ENCODE results near the gene CHST11.

CHST11 gene

DNA sequence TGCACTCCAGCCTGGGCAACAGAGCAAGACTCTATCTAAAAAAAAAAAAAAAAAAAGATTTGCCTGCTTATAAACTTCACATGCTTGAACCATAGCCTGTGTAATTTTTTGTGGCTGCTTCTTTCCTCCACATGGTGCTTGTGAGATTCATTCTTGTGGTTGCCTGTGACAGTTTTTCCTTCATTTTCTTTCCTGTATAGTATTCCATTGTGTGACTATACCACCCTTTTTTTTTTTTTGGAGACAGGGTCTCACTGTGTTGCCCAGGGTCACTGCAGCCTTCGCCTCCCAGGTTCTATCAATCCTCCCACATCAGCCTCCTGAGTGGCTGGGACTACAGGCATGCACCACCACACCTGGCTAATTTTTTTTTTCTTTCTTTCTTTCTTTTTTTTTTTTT, 22.6 kb upstream of the CHST11 start:
- DNase-seq (ENCODE audit: low spot score), result no peak

DNA sequence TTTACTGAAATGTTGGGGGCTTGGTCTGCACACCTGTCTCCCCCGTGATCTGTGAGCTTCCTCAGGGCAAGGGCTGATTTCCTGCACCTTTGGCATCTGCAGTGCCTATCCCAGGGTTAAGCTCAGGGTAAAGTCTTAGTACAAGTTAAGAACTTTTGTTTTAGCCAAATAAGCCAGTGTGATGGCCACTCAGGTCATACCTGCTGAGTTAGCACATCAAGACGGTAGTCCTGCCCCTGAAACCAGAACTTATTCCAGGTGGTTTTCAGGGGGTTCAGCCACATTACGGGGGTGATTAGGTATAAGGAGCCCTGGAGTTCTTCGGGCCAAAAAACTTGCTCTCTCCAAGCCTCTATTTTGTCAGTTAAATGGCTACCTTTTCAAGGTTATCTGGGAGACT, 21.6 kb upstream of the CHST11 start:
- DNase-seq (ENCODE audit: low spot score), result no peak

DNA sequence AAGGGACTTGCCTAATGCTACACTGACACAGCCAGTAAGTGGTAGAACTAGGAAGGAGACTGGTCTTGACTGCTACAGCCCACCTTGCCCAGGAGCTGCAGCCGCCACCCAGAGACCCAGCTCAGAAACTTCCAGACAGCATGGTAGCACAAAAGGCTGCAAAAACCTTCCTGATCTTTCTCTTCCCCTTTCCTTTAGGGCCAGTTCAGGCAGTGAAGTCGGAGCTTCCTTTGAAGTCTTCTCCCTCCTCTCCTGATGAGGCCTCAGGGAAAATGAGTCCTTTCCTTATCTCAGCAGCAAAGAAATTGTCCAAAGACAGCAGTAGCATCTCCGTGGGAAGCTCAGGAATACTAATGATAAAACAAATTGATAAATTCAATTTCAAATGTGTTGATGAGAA, 21.0 kb upstream of the CHST11 start:
- no peak for DNase-seq (ENCODE audit: low spot score)

DNA sequence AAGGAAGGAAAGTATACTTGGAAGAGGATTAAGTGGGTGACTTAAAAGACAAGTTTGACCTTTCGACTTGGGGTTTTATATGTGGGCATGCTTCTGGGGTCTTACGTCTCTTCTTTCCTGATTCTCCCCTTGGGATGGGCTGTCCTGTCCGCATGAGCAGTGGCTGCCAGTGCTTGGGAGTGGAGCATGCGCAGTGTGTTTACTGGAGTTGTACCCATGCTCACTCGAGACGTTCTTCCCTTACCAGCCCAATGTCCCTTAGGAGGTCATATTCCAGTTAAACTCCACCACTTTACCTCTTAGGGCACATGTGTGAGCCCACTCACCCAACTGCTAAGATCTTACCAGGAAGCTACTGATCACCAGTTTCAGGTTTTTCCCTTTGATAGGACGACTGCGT, 20.0 kb upstream of the CHST11 start:
- no peak for DNase-seq (ENCODE audit: low spot score)

DNA sequence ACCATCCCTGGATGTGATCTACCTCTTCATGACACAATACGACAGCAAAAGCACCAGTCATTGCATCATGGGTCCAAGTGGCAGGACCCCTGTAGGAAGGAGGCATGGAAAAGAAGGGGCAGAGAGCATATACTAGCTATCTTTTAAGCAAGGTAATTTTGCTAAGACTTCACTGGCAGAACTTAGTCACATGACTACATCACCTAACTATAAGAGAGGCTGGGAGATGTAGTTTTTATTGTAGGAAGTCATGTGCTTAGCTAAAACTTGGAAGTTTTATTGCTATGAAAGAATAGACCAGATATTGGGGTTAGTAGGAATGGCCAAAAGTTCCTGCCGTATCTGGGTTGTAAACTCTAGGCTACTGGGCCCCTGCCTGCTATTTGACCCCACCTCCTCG, 18.6 kb upstream of the CHST11 start:
- DNase-seq (ENCODE audit: low spot score), result no peak

DNA sequence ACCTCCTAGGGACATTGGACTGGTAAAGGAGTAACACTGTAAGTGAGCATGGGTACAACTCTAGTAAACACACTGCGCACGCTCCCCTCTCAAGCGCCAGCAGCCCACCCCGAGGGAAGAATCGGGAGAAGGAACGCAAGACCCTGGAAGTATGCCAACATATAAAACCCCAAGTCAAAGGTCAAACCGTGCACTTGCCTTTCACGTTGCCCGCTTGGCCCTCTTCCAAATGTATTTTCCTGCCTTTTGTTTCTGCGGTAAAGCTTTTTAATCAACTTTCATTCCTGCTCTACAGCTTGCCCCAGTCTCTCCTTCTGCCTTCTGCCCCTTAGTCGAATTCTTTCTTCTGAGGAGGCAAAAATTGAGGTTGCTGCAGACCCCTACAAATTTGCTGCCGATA, 17.6 kb upstream of the CHST11 start:
- no peak for DNase-seq (ENCODE audit: low spot score)

DNA sequence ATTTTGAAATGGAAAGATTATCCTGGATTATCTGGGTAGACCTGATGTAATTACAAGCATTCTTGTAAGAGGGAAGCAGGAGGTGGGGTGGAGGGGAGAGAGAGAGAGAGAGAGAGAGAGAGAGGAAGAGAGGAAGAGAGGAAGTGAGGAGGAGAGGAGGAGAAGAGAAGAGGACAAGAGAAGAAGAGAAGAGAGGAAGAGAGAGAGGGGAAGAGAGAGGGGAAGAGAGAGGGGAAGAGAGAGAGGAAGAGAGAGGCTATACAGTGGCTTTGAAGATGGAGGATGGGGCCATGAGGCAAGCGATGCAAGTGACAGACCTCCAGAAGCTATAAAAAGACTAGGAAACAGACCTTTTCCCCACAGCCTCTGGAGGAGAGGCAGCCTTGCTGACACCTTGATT, 13.7 kb upstream of the CHST11 start:
- peak; percentile 45 for DNase-seq (ENCODE audit: low spot score)

DNA sequence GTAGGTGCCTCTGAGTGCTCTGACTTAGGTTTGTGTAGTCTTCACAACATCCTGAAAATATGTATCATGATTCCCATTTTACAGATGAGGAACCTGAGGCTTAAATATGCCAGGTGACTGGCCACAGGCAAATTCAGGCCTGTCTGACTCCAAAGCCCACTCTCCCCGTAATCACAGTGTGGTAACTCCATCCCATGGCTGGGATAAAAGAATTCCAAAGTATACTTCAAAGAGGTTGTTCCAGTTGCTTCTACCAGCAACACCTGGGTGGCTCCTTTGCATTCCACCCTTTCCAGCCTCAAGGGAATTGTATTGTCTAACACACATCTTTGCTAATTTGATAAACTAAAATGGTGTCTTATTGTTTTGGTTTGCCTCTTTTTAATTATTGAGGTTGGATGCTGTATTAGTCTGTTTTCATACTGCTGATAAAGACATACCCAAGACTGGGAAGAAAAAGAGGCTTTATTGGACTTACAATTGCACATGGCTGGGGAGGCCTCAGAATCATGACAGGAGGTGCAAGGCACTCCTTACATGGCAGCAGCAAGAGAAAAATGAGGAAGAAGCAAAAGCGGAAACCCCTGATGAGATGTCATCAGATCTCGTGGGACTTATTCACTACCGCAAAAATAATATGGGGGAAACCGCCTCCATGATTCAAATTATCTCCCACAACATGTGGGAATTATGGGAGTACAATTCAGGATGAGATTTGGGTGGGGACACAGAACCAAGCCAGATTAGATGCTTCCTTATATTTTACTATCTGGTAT, 9.9 kb upstream of the CHST11 start:
- no peak for DNase-seq (ENCODE audit: low spot score)

DNA sequence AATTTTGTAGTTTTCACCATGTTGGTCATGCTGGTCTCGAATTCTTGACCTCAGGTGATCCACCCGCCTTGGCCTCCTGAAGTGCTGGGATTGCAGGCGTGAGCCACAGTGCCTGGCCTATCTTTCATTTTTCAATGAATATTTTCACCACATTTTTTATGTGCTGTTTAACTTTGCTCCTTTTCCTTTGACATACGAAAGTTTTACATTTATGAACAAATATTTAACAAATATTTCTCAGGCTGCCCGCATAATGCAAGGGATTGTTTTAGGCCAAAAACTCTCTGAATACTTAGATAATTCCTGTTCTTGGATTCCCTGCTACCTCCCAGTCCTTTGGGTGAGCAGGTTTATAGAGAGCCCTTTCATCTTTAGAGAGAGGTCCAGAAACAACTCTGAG, 8.7 kb upstream of the CHST11 start:
- DNase-seq (ENCODE audit: low spot score), result no peak

DNA sequence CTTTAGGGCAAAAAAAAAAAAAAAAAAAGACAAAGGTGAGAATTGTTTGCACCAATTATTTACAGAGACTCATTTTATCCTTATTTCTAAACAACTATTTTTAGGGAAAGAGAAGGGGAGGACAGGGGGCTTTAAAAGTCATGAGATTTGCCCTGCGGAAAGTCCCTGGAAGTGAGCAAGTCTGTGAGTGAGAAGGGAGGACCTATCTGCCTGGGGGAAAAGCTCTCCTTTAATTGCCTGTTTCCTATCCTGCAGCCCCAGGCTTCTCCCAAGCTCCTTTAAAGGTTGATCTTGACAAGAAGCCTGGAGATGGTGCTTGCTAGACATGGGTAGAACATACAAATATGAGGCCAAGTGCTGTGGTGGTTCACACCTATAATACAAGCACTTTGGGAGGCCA, 8.3 kb upstream of the CHST11 start:
- DNase-seq (ENCODE audit: low spot score), result no peak

DNA sequence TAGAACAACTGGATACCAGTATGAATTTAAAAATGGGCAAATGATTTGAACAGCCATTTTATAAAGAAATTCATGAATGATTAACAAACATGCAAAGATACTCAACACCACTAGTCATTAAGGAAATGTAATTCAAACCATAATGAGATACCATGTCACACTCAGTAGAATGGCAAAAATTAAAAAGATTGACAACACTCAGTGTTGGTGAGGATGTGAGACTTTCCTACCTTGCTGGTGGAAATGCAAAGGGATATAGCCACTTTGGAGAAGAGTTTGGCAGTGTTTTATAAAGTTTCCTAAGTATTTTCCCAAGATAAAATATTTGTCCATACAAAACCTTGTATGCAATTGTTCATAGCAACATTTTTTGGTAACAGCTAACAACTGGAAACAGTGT, 6.0 kb upstream of the CHST11 start:
- DNase-seq (ENCODE audit: low spot score), result no peak

DNA sequence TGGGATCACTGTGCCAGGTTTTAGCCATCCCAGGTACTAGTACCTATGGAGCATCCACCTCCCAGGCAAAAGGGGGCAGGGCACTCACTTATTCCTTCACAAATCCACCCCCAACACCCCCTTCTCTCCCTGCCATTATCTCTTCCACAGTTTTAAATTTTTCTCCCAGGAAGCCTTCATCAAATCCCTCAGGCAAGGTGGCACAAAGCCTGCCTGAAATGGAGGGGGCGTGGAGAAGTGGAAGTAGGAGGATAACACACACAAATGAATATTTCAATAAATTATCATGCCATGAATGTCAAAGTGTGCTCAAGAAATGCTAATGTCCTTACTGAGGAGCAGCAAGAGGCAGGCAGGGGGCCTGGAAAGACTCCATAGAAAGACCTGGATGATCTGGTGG, 4.7 kb upstream of the CHST11 start:
- no peak for DNase-seq (ENCODE audit: low spot score)

DNA sequence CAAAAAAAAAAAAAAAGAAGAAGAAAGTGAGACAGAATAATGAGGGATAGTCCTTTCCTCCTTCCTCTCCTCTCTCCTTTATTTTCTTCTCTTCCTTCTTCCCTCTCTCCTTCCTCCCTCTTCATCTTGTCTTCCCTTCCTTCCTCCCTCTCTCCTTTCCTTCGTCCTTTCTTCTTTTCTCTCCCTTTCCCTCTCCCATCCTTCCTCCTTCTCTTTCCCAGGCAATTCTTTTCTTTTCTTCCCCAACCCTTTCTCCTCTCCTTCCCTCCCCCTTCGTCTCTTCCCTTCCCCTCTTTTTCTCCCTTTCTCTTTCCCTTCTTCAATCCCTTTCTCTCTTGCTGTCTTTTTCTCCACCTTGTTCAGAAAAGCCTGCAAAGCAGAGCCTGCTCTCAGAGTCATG, 3.6 kb upstream of the CHST11 start:
- no peak for DNase-seq (ENCODE audit: low spot score)

DNA sequence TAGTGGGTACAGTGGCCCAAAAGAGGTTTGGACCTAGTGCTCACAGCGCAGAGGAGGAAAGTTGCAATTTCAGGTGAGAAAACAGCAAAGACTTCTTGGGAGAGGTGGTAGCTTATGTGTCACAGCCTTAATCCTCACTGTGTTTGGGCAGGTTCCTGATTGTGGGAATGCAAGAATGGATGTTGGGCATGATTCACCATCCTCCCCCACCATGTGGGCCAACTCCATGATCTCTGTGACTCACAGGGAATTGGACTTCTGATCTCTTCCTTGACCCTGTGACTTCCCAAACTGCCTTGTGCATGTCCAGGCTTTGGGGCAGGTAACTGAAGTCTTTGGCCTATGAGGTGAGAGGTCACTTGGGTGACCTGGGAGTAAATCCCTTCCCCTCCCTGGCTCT, 1.8 kb upstream of the CHST11 start:
- no peak for DNase-seq (ENCODE audit: low spot score)

DNA sequence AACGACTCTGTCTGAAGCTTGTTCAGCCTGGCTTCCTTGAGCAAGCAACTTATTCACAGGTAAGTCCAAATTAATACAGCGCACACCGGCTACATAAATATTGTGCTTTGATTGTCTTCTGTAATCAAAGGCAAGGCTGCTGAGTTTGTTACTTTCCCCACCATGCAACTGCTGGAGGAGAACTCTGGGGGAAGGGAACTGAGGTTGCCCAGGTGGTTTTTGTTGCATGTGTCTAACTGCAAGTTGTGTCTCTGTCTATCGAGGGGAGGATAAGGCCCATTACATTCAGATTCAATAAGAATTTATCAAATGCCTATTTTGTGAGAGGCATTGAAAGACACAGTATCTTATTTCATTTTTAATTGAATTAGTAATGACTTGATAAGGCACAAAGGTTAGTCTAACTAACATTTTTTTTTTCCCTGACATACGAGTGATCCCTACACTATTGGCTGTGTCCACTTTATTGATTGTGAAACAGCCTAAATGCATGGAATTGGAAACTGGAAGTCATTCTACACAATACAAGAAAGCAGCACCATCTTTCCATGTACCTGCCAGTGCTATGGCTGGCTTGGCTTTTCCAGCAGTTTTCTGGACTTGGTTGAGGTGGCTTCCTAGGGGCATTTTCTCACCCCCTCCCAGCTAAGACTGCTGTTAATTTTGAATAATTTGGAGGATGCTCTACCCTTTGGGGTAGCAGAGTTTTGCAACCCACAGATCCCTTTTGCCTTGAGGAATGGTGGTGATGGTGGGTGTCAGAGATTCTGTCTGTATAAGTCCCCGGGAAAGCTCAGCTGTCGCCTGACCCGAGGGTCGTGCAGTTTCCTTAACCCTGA, 951 bp upstream of the CHST11 start:
- no peak for DNase-seq (ENCODE audit: low spot score)

DNA sequence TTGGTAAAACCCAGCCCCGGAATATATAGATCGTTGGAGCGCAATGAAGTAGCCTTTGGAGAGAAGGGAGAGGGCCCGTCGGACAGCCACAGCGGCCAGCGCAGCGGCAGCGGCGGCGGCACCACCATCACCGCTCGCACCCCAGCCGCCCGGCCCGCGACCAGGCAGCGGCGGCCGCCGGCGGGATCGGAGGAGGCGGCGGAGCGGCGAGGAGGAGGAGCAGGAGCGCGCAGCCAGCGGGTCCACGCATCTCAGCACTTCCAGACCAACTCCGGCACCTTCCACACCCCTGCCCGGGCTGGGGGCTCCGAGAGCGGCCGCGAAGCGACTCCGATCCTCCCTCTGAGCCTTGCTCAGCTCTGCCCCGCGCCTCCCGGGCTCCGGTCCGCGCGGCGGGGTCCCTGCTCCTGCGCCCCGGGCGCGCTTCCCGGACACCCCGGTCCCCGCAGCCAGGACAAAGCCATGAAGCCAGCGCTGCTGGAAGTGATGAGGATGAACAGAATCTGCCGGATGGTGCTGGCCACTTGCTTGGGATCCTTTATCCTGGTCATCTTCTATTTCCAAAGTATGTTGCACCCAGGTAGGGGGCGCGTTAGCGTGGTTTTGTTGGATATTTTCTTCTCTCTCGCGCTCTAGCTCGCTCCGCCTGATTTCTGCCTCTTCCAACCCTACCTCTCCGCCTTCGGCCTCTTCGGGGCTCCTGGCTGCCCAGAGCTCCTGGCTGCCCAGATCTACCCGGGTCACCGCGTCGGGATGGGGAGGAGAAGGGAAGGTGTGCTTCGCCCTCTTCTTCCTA, 400 bp downstream of the CHST11 start:
- peak; percentile 66 for DNase-seq (ENCODE audit: low spot score)

DNA sequence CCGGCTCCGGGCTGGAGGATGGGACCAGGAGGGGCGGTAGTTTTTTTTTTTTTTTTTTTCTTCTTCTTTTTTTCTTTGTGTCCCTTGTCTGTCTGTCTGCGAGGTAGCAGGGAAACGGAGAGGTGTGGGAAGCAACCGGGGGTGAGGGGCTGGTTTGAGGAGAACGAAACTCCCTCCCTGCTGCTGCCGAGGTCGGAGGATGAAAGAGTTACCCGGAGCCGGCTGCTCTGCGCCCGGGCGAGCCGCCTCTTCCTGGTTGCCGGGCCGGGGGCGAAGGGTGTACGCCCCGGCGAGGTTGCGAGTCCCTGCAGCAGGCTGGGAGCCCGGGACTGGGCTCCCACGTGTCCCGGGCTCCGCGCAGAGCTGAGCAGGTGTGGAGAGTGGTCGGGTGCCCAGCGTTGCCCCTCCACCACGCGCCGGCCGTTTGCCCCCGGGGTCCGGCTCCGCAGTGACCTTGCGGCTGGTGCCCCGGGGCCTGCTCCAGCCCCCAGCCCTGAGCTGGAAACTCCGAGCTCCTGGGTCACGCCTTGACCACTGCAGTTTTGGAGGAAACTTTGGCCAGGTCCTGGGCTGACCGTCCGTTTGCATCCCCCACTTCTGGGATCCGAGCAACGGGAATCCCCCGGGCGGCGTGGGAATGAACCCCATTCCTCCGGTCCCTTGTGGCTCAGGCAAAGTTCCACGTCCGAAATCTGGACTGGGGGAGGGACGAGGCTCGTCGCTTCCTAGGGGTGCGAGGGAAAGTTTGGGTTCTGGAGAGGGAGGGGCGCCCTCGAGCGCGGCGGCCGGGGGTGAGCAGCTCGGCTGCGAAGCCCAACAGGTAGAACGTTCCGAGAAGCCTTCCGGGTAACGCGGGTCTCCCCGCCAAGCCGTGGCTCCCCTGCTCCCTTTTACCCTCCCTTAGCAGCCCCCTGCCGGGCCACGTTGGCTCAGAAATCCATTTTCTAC, 1.3 kb downstream of the CHST11 start:
- peak; percentile 77 for DNase-seq (ENCODE audit: low spot score)

DNA sequence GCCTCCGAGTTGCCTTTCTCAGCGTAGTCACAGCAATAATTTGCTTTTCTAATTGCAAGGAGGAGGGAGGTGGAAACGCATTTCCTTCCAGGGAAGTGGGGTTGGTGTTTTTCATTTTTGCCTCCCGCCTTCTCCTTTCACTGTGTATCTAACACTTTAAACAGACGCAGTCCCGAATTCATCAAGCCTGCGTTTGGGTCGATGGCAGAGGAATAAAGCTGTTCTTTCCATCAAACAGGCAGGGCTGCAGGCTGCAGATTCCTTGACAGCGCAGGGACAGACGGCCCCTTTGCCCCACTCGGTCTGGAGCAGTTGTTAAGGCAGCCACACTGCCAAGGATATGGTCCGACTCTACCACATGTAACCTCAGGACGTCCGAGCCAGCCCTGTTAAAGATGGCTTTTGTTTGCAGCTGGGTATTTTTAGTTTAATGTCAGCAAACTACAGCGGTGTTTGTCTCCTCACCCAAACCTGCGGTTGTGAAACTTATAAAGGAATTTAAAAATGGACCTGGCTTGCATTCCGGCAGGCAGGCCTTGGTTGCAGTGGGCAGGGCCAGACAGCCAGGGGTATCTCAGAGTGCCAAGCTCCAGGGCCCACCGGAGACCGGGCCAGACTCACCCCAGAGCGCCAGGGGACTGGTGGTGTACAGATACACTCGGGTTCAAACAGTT, 2.1 kb downstream of the CHST11 start:
- no peak for DNase-seq (ENCODE audit: low spot score)

DNA sequence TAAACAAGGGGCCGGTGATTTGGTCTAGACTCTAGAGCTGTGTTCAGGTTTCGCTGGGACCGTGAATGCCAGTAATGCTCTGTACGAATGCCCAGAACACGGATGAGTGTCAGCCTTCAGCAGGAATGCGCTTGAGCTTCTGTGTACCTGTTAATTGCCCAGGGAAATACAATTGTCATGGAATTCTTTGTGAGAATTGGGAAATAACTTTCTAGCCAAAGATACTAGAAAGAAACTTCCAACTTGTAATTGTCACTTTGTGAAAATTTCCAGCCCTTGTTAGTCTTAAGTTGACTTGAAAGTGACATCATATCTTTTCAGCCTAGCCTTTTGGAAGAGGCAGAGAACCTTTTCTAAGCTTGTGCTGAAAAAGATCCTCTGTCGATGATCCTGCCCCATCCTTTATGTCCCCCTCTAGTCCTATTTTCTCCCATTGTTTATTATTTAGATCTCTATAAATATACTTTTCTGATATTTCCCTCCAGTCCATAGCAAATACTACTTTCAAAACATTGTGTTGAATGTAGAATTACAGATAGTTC, 2.7 kb downstream of the CHST11 start:
- DNase-seq (ENCODE audit: low spot score), result no peak

DNA sequence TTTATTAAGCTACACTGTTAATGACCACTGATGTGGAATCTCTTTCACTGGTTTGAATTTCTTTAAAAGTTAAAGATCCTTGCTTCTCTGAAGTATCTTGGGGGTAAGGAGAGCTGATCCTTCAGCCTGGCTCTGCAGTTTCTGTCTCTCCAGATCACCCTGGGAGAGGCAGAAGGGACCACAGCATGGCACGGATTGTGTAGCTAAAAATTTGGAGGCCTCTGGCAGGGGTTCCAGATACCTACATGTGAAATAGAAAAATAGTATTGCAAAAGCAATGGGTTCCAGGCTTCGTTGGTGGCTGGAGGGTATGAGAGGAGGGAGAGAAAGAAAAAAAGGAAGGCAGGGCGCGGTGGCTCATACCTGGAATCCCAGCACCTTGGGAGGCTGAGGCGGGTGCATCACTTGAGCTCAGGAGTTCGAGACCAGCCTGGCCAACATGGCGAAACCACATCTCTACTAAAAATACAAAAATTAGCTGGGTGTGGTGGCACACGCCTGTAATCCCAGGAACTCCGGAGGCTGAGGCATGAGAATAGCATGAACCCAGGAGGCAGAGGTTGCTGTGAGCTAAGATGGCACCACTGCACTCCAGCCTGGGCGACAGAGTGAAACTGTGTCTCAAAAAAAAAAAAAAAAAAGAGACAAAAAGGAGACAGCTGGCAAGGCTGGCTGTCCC, 3.4 kb downstream of the CHST11 start:
- no peak for DNase-seq (ENCODE audit: low spot score)
